Myocyte (in vitro differentiated cells): ENCODE measurements around the gene DHX29. TPM values are rescaled to one million over a fixed set of nuclear protein-coding genes. Genes with fewer than 3 reads are reported as not detected.

Experiments
- total RNA-seq: library from RNA; depleted of rRNA; stranded (reverse); fragments of >200 nt; gene quantifications from 2 replicates; pipeline ENCODE4 v1.2.3, GENCODE V29; 2014

DHX29 gene
- total RNA-seq, 1 donor from 2014 or later = 44.3 TPM

Other genes with a start within 250 kb of the DHX29 start
- not detected in 2 replicates for gene GZMA, start 205.0 kb downstream of the DHX29 start, total RNA-seq
- gene GPX8, start 147.5 kb downstream of the DHX29 start, total RNA-seq = 83.7 and 90.6 TPM in 2 replicates
- gene CDC20B, start 134.5 kb downstream of the DHX29 start, total RNA-seq = not detected in 2 replicates
- gene MCIDAS, start 80.4 kb downstream of the DHX29 start, total RNA-seq = not detected in 2 replicates
- 2.3 and 2.6 TPM in 2 replicates for gene CCNO, start 74.1 kb downstream of the DHX29 start, total RNA-seq
- gene MTREX, start 295 bp upstream of the DHX29 start, total RNA-seq = 87.7 and 97.1 TPM in 2 replicates
- gene PLPP1, start 227.3 kb upstream of the DHX29 start, total RNA-seq = 94.7 and 154 TPM in 2 replicates